Immature natural killer cell (primary cell): ENCODE results near the gene DCAF6. TPM values are rescaled to one million over a fixed set of nuclear protein-coding genes. Genes with fewer than 3 reads are reported as not detected.

ENCODE experiments used
- DNase-seq, 3 donors: peaks; one replicate each; pipeline ENCODE4 v3.0.0; 2022; ENCODE audit warnings: mixed read lengths in 1 of 3
- H3K27ac Mint-ChIP-seq, 6 donors: one replicate each; pipeline ENCODE4 v1.8.0; 2020; ENCODE audit warnings: mixed read lengths in 6 of 6, mild to moderate bottlenecking in 5 of 6, inconsistent platforms in 4 of 6, moderate library complexity in 3 of 6
- H3K27me3 Mint-ChIP-seq, 3 donors: one replicate each; pipeline ENCODE4 v1.8.0; 2020 to 2021; ENCODE audit warnings: low read depth in 3 of 3, mild to moderate bottlenecking in 3 of 3, mixed read lengths in 3 of 3, moderate library complexity in 3 of 3, inconsistent platforms in 1 of 3
- H3K36me3 Mint-ChIP-seq, 3 donors: one replicate each; pipeline ENCODE4 v1.8.0; 2020; ENCODE audit warnings: mixed read lengths in 3 of 3, inconsistent platforms in 2 of 3, mild to moderate bottlenecking in 2 of 3
- H3K4me1 Mint-ChIP-seq, 2 donors: one replicate each; pipeline ENCODE4 v1.8.0; 2020; ENCODE audit warnings: inconsistent platforms in 2 of 2, mild to moderate bottlenecking in 2 of 2, mixed read lengths in 2 of 2, moderate library complexity in 1 of 2
- H3K4me3 Mint-ChIP-seq, 5 donors: one replicate each; pipeline ENCODE4 v1.8.0; 2020; ENCODE audit warnings: mild to moderate bottlenecking in 5 of 5, mixed read lengths in 5 of 5, inconsistent platforms in 3 of 5, moderate library complexity in 3 of 5
- H3K9me3 Mint-ChIP-seq, 6 donors: one replicate each; pipeline ENCODE4 v1.8.0; 2020; ENCODE audit warnings: mild to moderate bottlenecking in 6 of 6, mixed read lengths in 6 of 6, inconsistent platforms in 4 of 6, moderate library complexity in 3 of 6
- polyA plus RNA-seq, 3 donors: library from polyadenylated mRNA; unstranded; fragments of 300-500 nt; fragmentation: Illumina TruSeq; gene quantifications; one replicate each; pipeline ENCODE4 v1.2.3, GENCODE V29; 2021

Gene DCAF6
- polyA plus RNA-seq, 3 donors from 2014 or later = 9.6 to 13.6 (median 10.3) TPM

DNA sequence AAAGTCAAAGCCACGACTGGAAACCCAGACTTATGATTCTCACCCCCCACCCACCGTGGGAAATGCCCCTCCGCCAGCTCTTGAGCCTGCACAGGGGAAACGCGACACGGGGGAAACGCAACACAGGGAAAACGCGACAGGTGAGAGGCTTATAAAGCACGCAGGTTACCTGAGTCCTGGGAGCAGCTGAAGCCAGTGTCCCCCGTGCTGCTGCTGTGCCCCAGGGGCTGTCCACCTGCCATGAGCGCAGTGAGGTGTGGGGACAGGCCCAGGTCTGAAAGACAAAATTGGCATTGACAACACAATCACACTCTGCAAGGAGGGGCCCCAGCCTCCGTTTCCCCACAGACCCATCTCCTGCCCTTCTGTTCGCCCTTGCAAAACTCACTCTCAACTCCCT, 153.9 kb downstream of the DCAF6 start:
- H3K9me3 Mint-ChIP-seq = no peaks in the 10 kb centered on the region

DNA sequence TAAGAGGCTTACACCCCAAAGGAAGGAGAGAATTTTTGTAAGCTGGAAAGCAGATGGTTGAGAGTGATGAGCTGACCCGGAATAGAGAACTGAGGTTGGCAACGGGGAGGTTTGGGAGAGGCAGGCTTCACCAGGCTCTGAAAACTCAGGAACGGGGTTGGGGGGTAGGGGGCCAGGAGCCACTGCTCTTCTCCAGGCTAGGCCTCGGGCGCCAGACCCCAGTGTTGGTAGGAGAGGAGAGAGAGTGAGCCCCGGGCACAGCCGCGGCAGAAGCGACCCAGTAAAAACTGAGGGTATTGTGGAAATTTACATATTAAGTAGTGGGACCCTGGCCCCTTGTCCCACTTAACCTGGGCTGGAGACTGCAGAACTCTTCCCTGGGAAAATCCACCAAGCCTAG, 154.6 kb downstream of the DCAF6 start:
- Mint-ChIP-seq H3K36me3 (no peaks in the 10 kb centered on the region), H3K4me1 (no peaks in the 10 kb centered on the region), H3K9me3 (no peaks in the 10 kb centered on the region), H3K27ac (no peak overlapping the region), H3K27me3 (peaks cover 0 to 4% (median 2%) of the 10 kb centered on the region in 3 donors), H3K4me3 (no peak overlapping the region)
- DNase-seq = no peak

More for the DNA sequence above, 153.9 kb downstream of the DCAF6 start:
- DNase-seq = no peak
- Mint-ChIP-seq H3K4me1 (no peaks in the 10 kb centered on the region), H3K36me3 (no peaks in the 10 kb centered on the region), H3K27ac (no peak overlapping the region), H3K27me3 (peaks cover 0 to 4% (median 2%) of the 10 kb centered on the region in 3 donors), H3K4me3 (no peak overlapping the region)

DNA sequence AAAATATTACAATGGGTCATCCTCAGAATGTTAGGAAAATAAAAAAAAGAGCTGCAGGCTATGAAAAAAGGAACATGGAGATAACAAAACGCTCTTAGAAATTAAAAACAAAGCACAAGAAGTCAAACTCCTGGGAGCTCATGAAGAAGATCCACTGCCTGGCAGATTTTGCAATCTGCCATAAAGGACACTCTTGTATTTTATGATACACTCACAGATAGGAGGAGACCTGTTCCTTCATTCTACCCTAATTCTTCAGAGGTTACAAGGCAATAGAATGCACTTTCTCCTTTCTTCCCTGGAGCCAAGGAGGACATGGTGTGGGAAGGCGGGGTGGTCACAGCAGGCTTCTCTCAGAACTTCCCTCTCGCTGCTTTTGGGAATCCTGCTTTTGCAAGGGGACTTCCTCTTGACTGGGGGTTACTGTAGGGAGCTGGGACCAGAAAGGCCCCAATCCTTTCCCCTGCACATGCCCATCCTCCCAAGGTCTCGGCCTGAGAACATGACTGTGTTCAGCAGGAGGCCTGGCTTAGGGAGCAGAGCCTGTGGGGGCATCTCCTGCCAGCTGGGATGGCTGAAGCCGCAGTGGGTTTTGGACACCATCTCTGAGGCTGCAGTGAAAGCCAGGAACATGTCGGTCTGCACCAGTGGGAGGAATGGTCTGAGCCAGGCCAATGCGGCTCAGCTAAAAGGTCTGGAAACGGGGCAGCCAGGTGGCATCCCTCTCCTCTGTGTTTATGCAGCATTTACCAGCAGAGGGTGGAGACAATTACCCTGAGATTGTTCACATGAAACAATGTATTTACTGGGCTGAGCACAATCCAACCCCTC, 155.5 kb downstream of the DCAF6 start:
- no peaks in the 10 kb centered on the region for H3K36me3 Mint-ChIP-seq
- no peaks in the 10 kb centered on the region for H3K9me3 Mint-ChIP-seq
- H3K27ac Mint-ChIP-seq = no peak overlapping the region
- H3K4me3 Mint-ChIP-seq = no peak overlapping the region
- peaks cover 0 to 8% (median 0%) of the 10 kb centered on the region in 3 donors for H3K27me3 Mint-ChIP-seq
- no peak for DNase-seq
- no peaks in the 10 kb centered on the region for H3K4me1 Mint-ChIP-seq

DNA sequence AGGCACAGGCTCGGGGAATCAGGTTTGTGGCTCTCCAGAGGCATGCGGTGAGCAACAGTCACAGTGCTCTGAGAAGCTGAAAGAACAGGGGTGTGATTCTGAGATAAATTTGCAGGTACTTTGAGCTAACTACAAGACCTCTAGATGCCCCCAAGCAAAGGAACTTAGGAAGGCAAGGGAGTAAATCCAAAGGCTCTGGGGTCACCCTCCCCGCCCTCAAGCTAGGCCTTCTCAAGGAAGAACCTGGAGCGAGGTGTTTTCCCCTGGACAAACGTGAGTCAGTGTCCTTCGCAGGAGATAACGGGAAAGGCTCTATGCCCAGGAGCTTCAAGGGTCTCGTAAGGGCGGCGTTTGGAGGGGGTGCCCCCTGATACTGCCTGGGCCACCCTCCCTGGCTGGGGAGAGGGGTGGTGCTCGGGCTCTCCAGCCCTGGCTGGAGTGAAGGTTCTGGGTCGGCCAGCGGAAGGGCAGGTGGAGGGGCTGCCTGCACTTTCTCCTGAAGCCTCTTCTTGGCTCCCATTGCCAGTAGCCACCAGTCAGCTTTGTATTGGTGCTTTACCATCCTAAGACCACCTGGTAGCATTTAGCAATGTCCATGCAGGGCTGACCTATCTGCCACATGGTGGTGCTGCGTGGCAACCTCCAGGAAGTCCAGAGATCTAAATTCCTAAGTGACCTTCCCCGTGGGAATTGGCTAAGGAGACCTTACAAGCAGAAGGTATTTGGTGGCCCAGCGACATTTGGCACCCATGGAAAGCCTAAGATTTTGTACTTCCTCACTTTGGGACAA, 156.3 kb downstream of the DCAF6 start:
- H3K27me3 Mint-ChIP-seq = peaks cover 0 to 8% (median 0%) of the 10 kb centered on the region in 3 donors
- no peaks in the 10 kb centered on the region for H3K4me1 Mint-ChIP-seq
- no peaks in the 10 kb centered on the region for H3K9me3 Mint-ChIP-seq
- no peak overlapping the region for H3K27ac Mint-ChIP-seq
- no peak for DNase-seq
- H3K36me3 Mint-ChIP-seq = no peaks in the 10 kb centered on the region
- no peak overlapping the region for H3K4me3 Mint-ChIP-seq

DNA sequence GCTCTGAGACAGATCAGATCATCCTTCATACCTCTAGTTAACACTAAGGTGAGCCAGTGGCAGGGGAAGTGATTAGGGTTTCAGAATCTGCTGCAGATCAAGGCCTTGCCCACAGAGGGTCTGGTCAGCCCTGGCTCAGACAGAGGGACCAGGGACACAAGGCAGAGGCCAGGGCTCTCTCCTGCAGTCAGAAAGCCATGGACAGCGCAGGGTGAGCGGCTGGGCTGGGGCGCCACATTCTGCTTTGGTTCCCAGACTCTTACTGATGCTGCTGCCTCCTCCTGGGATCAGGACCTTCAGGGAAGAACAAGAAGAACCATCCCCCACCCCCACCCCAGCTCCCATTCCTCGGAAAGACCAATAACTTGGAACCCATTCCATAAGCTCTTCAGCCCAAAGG, 157.1 kb downstream of the DCAF6 start:
- H3K27me3 Mint-ChIP-seq = peaks cover 0 to 8% (median 0%) of the 10 kb centered on the region in 3 donors
- no peak overlapping the region for H3K4me3 Mint-ChIP-seq
- DNase-seq = no peak
- H3K27ac Mint-ChIP-seq = no peak overlapping the region
- no peaks in the 10 kb centered on the region for H3K4me1 Mint-ChIP-seq
- no peaks in the 10 kb centered on the region for H3K9me3 Mint-ChIP-seq
- no peaks in the 10 kb centered on the region for H3K36me3 Mint-ChIP-seq

DNA sequence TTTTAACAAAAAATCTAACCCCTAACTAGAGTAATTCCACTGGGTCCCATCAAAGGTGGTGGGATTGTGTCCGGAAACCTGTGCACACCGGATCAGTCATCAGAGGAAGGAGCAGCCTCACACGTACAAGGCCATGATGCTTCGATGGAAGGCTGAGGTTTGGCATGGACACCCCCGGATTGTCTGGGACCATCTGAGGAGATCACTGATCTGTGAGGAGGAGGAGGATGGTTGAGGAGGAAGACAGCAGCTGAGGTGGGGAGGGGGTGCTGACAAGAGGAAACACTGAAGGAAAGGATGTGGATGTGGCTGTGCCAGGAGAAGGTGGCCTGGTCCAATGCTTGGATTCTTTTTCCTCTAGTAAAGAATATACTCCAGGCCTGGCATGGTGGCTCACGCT, 159.0 kb downstream of the DCAF6 start:
- Mint-ChIP-seq H3K27ac (no peak overlapping the region), H3K27me3 (peaks cover 0 to 8% (median 0%) of the 10 kb centered on the region in 3 donors), H3K4me1 (no peaks in the 10 kb centered on the region), H3K4me3 (no peak overlapping the region), H3K9me3 (no peaks in the 10 kb centered on the region), H3K36me3 (no peaks in the 10 kb centered on the region)
- no peak for DNase-seq

DNA sequence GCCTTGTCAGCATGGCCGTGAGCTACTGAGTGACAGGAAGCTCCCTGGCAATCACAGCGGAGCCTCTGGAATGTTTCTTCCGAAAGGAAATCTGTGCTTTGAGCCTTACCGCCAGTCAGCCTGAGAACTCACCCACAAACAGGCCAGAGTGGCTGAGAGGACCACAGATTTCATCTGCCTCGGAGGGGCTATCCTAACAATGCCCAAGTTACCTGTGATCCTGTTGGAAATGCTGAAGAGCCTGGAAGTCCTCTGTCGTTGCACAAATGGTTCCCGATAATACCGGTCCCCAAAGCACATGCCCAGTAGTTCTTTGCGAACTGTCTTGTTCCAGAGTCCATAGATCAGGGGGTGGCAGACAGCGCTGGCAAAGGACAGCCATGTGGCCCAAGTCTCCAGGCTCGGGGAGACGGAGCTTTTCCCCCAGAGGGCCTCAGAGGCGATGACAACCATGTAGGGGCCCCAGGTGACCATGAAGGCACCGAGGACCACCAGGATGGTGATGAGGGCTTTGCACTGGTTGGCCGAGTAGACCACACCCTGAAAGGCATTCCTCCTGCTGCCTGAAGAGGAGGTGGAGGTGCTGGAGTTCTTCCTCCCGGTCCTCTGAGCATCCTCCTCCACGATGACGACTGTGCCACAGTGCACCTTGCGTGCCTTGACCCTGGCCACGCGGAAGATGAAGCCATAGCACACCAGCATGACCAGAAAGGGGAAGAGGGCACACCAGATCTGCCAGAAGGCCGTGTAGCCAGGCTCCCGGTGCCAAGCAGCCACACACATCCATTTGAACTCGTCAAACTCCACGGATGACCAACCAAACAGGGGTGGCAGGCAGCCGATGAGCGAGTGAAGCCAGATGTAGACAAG, 160.0 kb downstream of the DCAF6 start:
- no peaks in the 10 kb centered on the region for H3K4me1 Mint-ChIP-seq
- no peak overlapping the region for H3K27ac Mint-ChIP-seq
- no peaks in the 10 kb centered on the region for H3K36me3 Mint-ChIP-seq
- no peak for DNase-seq
- H3K9me3 Mint-ChIP-seq = no peaks in the 10 kb centered on the region
- no peak overlapping the region for H3K4me3 Mint-ChIP-seq
- peaks cover 0 to 5% (median 0%) of the 10 kb centered on the region in 3 donors for H3K27me3 Mint-ChIP-seq

DNA sequence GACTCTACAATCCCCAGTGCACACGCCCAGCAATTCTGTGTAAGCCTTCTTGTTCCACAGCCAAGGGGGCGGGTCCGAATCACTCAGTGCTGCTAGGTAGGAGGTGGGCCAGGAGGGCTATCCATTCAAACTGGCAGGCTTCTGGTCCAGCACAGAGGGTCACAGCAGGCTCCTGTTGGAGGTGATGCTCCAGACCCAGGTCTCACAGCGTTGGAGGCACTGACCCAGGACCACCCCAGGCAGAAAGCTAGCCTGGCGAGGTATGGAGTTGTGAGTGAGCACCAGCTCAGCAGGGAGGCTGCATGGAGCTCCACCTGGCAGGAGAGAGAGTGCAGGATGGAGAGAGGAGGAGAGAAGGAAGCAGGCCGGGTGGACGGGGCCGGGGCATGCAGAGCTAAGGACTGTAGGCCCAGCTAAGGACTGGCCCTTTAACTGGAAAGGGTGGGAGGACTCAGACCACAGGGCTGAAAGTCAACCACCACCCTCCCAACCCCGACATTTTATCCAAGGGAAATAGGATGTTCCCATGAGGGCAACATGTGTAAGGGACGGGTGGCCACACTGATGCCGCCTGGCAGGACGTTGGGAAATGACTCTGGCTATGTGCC, 161.5 kb downstream of the DCAF6 start:
- Mint-ChIP-seq H3K27ac (no peak overlapping the region), H3K27me3 (peaks cover 0 to 3% (median 0%) of the 10 kb centered on the region in 3 donors), H3K4me1 (no peaks in the 10 kb centered on the region), H3K9me3 (no peaks in the 10 kb centered on the region), H3K4me3 (no peak overlapping the region), H3K36me3 (no peaks in the 10 kb centered on the region)
- DNase-seq = no peak

DNA sequence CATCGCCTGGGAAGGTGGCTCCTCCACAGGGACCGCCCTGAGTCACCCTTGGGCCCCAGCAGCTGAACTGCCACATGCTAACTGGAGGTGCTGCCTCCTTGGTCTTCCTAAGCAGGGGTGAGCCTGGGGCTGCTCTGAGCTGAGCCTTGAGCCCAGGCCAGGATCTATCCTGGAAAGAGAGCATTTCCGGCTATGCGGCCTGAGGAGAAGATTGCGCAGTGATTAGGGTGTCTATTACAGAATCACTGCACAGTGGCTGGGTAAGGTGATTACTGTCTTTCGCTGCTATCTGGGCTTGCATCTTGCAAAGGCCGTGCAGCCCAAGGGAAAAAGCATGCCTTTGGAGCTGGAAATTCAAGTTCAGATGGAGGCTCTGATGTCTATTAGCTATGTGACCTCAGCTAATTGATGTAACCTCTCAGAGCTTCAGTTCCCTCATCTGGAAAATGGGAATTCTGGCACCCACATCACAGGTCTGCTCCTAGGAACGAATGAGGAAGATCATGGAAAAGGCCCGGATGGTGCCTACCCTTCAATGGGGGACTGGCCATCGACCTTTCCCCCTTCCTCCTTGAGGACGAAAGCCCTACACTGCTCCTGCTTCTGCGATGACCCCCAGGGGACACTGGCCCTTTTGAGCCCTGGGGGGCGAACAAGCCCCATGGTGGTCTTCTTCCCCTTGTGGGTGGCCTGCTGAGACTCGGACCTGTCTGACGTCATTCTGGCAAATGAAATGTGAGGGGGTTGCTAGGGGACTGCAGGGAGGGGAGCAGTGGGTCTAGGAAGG, 162.2 kb downstream of the DCAF6 start:
- DNase-seq = no peak
- no peaks in the 10 kb centered on the region for H3K9me3 Mint-ChIP-seq
- no peak overlapping the region for H3K4me3 Mint-ChIP-seq
- no peak overlapping the region for H3K27ac Mint-ChIP-seq
- H3K27me3 Mint-ChIP-seq = peaks cover 0 to 3% (median 0%) of the 10 kb centered on the region in 3 donors
- no peaks in the 10 kb centered on the region for H3K4me1 Mint-ChIP-seq
- H3K36me3 Mint-ChIP-seq = no peaks in the 10 kb centered on the region

DNA sequence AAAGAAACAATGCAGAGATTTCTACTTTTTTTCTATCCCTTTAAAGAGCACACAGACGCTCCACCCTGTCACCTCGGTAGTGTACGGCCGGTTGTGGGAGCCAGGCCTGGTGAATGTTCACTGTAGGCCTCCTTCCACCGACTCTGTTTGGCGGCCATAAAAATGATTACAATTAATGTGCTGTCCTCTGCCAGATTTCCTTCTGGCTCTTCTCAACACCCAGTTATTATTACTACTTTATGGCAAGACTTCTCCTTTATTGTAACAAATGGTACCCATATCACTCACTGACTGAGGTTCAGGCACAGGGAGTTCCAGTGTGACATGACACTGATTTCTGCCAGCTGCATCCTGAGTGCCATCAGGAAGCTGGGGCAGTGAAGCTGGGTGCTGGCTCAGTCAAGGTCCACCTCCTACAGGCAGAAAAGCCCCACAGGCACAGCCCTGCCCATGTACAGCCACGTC, 162.9 kb downstream of the DCAF6 start:
- no peaks in the 10 kb centered on the region for H3K9me3 Mint-ChIP-seq
- H3K36me3 Mint-ChIP-seq = no peaks in the 10 kb centered on the region
- peaks cover 0 to 3% (median 3%) of the 10 kb centered on the region in 3 donors for H3K27me3 Mint-ChIP-seq
- no peak overlapping the region for H3K27ac Mint-ChIP-seq
- DNase-seq = no peak
- no peak overlapping the region for H3K4me3 Mint-ChIP-seq
- no peaks in the 10 kb centered on the region for H3K4me1 Mint-ChIP-seq

DNA sequence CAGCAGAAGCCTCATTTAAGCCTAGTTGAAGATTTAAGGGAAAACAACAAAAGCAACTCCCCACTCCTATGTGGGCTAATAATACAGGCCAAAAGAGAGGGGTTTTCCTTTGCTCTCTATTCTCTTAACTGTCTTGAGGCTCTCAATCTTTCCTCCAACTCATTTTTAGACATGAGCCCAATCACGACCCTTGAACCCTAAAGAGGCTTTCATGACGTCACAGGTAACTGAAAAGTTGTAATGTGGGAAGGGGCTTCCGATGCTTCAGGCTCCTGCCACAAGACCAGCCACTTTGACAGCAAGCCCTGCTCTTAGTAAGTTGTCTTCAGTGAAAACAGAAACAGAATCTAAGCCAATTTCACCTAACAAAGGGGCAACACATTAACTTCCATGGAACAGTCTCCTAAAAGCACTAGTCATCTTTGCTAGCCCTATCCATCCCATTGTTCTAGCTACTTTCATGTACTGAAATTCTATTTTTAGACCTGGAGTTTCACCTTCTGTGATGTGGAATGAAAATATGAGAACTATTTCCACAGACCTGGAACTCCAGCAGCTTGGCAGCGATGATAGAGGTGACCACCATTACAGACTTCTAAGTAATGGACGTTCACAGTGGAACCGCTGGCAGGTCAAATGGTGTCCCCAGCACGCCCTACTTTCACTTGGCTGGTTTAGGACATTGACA, 164.0 kb downstream of the DCAF6 start:
- DNase-seq = no peak
- no peaks in the 10 kb centered on the region for H3K9me3 Mint-ChIP-seq
- no peak overlapping the region for H3K27ac Mint-ChIP-seq
- peaks cover 0 to 3% (median 3%) of the 10 kb centered on the region in 3 donors for H3K27me3 Mint-ChIP-seq
- no peak overlapping the region for H3K4me3 Mint-ChIP-seq
- H3K4me1 Mint-ChIP-seq = no peaks in the 10 kb centered on the region
- H3K36me3 Mint-ChIP-seq = no peaks in the 10 kb centered on the region

DNA sequence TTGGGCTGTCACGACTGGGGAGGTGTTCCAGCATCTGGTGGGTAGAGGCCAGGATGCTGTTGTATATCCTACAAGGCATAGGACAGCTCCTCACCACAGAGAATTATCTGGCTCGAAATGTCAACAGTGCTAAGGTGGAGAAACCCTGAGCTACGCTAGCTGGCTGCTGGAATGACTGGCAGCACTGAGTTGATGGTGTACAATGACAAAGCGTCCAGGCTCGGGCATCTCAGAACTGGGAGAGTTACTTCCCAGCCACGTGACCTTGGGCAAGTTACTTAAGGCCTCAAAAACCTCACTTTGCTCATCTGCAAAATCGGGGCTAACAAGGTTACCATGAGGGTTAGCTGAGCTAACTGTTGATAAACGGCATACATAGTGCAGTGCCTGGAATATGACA, 164.9 kb downstream of the DCAF6 start:
- no peak overlapping the region for H3K4me3 Mint-ChIP-seq
- H3K27me3 Mint-ChIP-seq = peaks cover 0 to 3% (median 3%) of the 10 kb centered on the region in 3 donors
- H3K9me3 Mint-ChIP-seq = no peaks in the 10 kb centered on the region
- DNase-seq = no peak
- H3K27ac Mint-ChIP-seq = no peak overlapping the region
- H3K4me1 Mint-ChIP-seq = no peaks in the 10 kb centered on the region
- H3K36me3 Mint-ChIP-seq = no peaks in the 10 kb centered on the region
